Measurements from ENCODE around the gene FGD4. TPM values are rescaled to one million over a fixed set of nuclear protein-coding genes. Genes with fewer than 3 reads are reported as not detected.

Gene FGD4
- total RNA-seq, 2 experiments from 2014 or later: 0.91 to 1.4 TPM

DNA sequence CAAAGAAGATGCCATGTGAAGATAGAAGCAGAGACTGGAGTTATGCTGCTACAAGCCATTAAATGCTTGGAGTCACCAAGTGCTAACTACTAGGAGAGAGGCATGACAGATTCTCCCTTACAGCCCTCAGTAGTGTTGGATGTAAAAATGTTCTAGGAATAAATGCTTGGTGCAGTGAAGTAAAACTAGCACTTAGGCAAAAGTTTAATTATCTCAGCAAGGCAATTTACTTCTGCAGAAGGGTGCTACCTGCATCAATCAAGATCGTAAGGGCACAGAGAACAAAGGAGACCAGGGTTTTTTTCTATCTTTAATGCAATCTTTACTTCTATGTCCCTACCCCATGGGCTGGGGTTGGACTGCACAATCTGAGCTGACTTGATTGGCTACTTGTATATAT lies 270.2 kb downstream of the FGD4 start:
- POLR2A ChIA-PET: no interaction called here
- no peak overlapping the region for H3K4me3 Mint-ChIP-seq

DNA sequence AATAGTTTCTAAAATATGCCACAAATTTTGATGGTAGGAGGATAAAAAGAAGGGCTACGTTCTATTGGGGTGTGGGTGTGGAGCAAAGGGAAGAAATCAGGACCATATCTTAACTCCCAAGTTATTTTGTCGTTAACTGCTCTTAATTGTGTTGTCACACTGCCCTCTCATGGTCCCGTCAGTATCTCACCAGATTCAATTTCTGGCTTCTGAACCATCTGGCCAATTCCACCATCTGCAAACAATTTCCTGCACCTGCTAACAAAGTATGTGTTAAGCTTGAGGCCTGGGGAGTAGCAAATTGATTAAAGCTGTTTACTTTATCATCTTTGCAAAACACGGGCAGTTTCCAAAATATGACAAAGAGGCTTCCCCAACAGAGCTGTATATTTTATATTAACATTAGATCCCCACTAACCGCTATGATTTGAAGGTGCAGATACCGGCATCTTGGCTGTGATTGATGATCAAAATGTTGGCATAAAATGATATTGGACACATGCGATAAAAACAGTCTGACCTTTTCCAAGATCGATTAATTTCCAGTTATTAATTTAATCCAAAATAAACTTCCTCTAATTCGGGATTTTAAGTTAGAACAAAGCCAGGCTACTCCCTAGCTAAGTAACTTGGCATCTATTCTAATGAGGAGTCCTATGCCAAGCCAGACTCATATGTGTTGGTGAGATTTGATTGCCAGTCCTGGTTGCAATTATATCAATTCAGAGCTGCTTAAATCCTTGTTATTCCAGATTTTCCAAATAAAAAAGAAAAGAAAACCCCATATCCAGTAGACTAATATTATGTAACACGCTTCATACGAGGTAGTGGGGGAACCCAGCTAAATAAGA lies 272.8 kb downstream of the FGD4 start:
- Mint-ChIP-seq H3K4me3 (no peak overlapping the region), H3K27me3 (peaks cover 9% of the 10 kb centered on the region), H3K9me3 (peaks cover 3% of the 10 kb centered on the region), H3K36me3 (no peaks in the 10 kb centered on the region), H3K27ac (no peak overlapping the region), H3K4me1 (peaks cover 2% of the 10 kb centered on the region)
- DNase-seq (no peak), ATAC-seq (ENCODE audit: low read depth) (no peak)
- POLR2A ChIA-PET: interaction anchor here (1.7 kb wide), 1 partner anchor 216 kb away, joined by 3 read pairs; no protein-coding TSS in a partner anchor

More for the DNA sequence above, 270.2 kb downstream of the FGD4 start:
- no peaks in the 10 kb centered on the region for H3K36me3 Mint-ChIP-seq
- no peak for DNase-seq
- ATAC-seq (ENCODE audit: low read depth): no peak
- peaks cover 2% of the 10 kb centered on the region for H3K4me1 Mint-ChIP-seq
- peaks cover 3% of the 10 kb centered on the region for H3K9me3 Mint-ChIP-seq
- H3K27ac Mint-ChIP-seq: no peak overlapping the region
- H3K27me3 Mint-ChIP-seq: peaks cover 9% of the 10 kb centered on the region

DNA sequence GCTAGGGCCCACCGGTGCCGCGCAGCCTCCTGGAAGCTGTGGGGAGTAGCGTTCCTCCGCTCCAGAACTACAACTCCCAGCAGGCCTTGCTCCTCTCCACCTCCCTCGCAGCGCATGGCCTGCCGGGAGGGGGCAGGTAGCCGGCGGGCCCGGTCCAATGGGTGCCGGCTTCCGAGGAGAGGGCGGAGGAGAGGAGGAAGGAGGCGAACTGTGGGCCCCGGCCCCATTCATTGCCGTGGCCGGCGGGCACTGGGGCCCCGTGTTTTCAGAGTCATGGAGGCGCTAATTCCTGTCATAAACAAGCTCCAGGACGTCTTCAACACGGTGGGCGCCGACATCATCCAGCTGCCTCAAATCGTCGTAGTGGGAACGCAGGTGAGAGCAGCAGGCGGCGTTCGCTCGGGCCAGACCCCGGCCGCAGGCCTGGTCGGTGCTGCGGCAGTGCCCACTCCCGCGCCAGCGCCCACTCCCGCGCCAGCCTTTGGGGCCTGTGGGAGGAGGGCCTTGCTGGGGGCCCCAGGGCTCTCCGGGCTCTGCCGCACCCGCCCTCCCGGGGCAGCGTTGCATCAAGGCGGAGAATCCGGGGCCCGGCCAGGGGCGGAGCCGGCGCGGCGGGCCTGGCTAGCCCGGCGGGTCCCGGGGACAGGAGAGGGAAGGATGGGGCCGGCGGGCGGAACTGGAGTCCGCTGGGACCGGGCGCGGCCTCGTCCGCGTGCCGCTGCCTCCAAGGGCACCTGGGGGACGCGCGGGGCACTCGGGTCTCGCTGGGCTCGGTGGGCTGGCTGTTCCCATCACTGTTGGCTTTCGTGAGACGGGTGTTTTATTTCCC lies 279.9 kb downstream of the FGD4 start, which contains the start of gene DNM1L:
TSS of gene DNM1L (plus strand) at position 211 of the 829 bp plus-strand sequence. CDS start at position 274, 63 bp downstream.
- Mint-ChIP-seq H3K4me1 (peaks cover 18% of the 10 kb centered on the region), H3K4me3 (peak within 1 kb of the TSS; percentile 94), H3K27me3 (no peaks in the 10 kb centered on the region), H3K9me3 (no peaks in the 10 kb centered on the region), H3K27ac (peak within 1 kb of the TSS; percentile 88), H3K36me3 (peaks cover 1% of the 10 kb centered on the region)
- POLR2A ChIA-PET: interaction anchor here (1.0 to 1.3 kb wide), 2 partner anchors 17 to 75 kb away, joined by 3 read pairs; no protein-coding TSS in a partner anchor
- peak; percentile 99 for ATAC-seq (ENCODE audit: low read depth)
- DNase-seq: peak; percentile 90

DNA sequence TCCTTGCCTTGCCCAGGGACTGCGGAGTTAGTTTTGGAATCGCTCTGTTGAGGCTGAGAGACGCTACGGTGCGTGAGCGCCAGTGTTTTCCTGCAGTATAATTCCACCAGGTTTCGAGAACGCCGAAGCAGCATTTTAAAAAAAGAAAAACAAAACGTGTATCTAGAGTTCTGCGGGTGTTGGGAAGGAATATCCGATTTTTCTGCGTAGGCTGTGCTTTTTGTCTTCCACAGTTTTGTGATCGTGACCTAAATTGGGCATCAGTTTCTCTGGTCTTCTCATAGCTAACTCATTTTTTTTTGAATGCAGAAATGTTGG lies 280.5 kb downstream of the FGD4 start:
- POLR2A ChIA-PET: no interaction called here
- ATAC-seq (ENCODE audit: low read depth) (no peak), DNase-seq (no peak)
- H3K36me3 Mint-ChIP-seq: peaks cover 1% of the 10 kb centered on the region
- H3K9me3 Mint-ChIP-seq: no peaks in the 10 kb centered on the region
- H3K4me1 Mint-ChIP-seq: peaks cover 18% of the 10 kb centered on the region
- H3K27me3 Mint-ChIP-seq: no peaks in the 10 kb centered on the region
- peak overlapping the region; percentile 88 for H3K27ac Mint-ChIP-seq
- H3K4me3 Mint-ChIP-seq: peak overlapping the region; percentile 94

DNA sequence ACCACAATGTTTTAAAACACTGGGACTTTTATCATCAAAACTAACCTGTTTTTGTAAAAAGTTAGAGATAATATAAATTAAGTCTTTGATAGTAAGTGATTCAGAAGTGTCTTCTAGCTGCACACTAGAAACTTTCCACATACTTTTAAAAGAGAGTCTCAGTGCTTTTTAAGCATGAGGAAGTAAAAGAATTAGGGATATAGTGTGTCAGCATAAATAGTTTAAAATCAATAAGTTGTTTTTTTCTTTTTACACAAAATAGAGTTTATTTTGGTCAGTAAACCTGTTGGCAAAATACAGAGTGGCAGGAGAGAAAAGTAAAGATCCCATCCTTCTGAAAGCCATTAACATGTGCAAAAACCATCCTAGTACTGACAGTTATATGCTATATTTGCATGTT lies 281.4 kb downstream of the FGD4 start:
- ATAC-seq (ENCODE audit: low read depth) (no peak), DNase-seq (no peak)
- POLR2A ChIA-PET: interaction anchor here (0.6 kb wide), 1 partner anchor 73 kb away, joined by 3 read pairs; no protein-coding TSS in a partner anchor
- peaks cover 18% of the 10 kb centered on the region for H3K4me1 Mint-ChIP-seq
- peak overlapping the region; percentile 94 for H3K4me3 Mint-ChIP-seq
- H3K27me3 Mint-ChIP-seq: no peaks in the 10 kb centered on the region
- H3K36me3 Mint-ChIP-seq: peaks cover 8% of the 10 kb centered on the region
- no peaks in the 10 kb centered on the region for H3K9me3 Mint-ChIP-seq
- H3K27ac Mint-ChIP-seq: no peak overlapping the region

DNA sequence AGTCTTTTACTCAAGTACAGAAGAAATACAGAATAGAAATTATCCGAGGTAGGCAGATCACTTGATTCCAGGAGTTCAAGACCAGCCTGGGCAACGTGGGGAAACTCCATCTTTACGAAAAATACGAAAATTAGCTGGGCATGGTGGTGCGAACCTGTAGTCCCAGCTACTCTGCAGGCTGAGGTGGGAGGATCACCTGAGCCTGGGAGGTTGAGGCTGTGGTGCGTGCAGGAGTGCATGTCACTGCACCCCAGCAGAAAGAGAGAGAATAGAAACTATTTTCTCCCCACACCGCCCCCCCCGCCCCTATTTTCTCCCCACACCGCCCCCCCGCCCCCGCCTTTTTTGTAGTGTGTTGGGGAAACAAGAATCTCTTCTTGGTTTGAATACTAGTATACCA lies 281.9 kb downstream of the FGD4 start:
- Mint-ChIP-seq H3K9me3 (no peaks in the 10 kb centered on the region), H3K4me1 (peaks cover 18% of the 10 kb centered on the region), H3K27me3 (no peaks in the 10 kb centered on the region), H3K27ac (no peak overlapping the region), H3K4me3 (no peak overlapping the region), H3K36me3 (peaks cover 10% of the 10 kb centered on the region)
- ATAC-seq (ENCODE audit: low read depth) (no peak), DNase-seq (no peak)
- POLR2A ChIA-PET: interaction anchor here (0.6 kb wide), 1 partner anchor 73 kb away, joined by 3 read pairs; no protein-coding TSS in a partner anchor

DNA sequence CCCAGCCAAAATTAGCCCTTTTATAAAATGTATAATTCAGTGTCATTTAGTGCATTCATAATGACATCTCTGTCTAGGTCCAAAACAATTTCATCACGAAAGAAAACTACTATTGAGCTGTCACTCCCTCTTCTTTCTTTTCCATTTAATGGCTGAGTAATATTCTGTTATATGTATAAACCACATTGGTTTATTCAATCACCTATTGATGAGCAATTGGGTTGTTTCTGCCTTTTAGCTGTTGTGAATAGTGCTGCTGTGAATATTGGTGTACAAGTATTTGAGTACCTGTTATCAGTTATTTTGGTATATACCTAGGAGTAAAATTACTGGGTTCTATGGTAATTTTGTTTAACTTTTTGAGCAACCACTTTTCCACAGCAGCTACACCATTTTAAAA lies 287.0 kb downstream of the FGD4 start:
- Mint-ChIP-seq H3K36me3 (peaks cover 26% of the 10 kb centered on the region), H3K27me3 (no peaks in the 10 kb centered on the region), H3K4me1 (peaks cover 8% of the 10 kb centered on the region), H3K9me3 (no peaks in the 10 kb centered on the region), H3K27ac (no peak overlapping the region), H3K4me3 (no peak overlapping the region)
- POLR2A ChIA-PET: no interaction called here
- no peak for DNase-seq
- ATAC-seq (ENCODE audit: low read depth): no peak

DNA sequence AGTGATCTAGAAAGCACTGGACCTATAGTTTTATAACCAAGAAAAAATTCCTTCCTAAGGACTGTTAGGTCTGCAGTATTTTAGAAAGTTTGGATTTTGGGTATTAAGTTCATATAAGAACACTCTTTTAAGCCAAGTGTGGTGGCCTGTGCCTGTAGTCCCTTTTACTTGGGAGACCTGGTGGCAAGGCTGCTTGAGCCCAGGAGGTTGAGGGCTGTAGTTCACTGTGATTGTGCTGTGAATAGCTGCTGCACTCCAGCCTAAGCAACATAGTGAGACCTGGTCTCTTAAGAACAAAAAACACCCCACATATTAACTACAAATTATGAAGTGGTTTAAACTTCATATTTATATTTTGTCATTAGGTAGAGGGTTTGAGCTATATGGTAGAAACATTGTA lies 289.4 kb downstream of the FGD4 start:
- Mint-ChIP-seq H3K9me3 (no peaks in the 10 kb centered on the region), H3K4me1 (peaks cover 18% of the 10 kb centered on the region), H3K4me3 (no peak overlapping the region), H3K27ac (no peak overlapping the region), H3K36me3 (peaks cover 30% of the 10 kb centered on the region), H3K27me3 (no peaks in the 10 kb centered on the region)
- ATAC-seq (ENCODE audit: low read depth) (no peak), DNase-seq (no peak)
- POLR2A ChIA-PET: interaction anchor here (0.6 kb wide), 1 partner anchor 512 kb away, joined by 3 read pairs; no protein-coding TSS in a partner anchor

DNA sequence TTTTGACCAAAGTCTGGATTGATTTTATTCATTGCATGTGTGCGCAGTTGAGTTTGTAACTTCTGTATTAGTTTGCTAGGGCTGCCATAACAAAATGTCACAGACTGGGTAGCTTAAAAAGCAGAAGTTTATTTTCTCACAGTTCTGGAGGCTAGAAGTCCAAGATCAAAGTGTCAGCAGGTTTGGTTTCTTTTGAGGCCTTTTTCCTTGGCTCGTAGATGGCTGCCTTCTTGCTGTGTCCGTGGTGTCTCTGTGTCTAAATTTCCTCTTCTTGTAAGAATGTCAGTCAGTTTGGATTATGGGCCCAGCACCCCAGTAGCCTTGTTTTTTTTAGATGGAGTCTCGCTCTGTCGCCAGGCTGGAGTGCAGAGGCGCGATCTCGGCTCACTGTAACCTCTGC lies 291.6 kb downstream of the FGD4 start:
- H3K36me3 Mint-ChIP-seq: peaks cover 37% of the 10 kb centered on the region
- peaks cover 18% of the 10 kb centered on the region for H3K4me1 Mint-ChIP-seq
- no peaks in the 10 kb centered on the region for H3K27me3 Mint-ChIP-seq
- DNase-seq: no peak
- POLR2A ChIA-PET: no interaction called here
- no peaks in the 10 kb centered on the region for H3K9me3 Mint-ChIP-seq
- H3K27ac Mint-ChIP-seq: no peak overlapping the region
- H3K4me3 Mint-ChIP-seq: no peak overlapping the region
- no peak for ATAC-seq (ENCODE audit: low read depth)

DNA sequence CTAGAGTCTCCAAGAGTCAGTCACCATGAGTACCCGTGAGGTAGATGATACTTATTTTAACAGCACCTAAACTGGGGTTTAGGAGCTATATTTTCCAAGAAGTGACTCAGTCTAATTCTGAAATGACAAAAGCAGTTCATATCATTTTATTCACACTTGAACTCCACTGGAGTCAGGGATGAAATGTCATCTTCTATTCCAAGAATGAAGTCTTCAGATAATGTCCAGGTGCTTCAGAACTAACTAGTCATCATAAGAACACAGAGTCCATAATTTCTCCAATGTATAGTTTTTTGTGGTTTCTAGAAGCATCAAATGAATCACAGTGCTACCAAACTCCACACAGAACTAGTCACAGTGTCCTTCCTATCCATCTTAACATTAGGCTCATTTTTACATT lies 293.0 kb downstream of the FGD4 start:
- POLR2A ChIA-PET: no interaction called here
- no peaks in the 10 kb centered on the region for H3K27me3 Mint-ChIP-seq
- no peak for ATAC-seq (ENCODE audit: low read depth)
- H3K9me3 Mint-ChIP-seq: no peaks in the 10 kb centered on the region
- H3K4me3 Mint-ChIP-seq: no peak overlapping the region
- peaks cover 28% of the 10 kb centered on the region for H3K36me3 Mint-ChIP-seq
- no peak overlapping the region for H3K27ac Mint-ChIP-seq
- DNase-seq: no peak
- peaks cover 18% of the 10 kb centered on the region for H3K4me1 Mint-ChIP-seq

DNA sequence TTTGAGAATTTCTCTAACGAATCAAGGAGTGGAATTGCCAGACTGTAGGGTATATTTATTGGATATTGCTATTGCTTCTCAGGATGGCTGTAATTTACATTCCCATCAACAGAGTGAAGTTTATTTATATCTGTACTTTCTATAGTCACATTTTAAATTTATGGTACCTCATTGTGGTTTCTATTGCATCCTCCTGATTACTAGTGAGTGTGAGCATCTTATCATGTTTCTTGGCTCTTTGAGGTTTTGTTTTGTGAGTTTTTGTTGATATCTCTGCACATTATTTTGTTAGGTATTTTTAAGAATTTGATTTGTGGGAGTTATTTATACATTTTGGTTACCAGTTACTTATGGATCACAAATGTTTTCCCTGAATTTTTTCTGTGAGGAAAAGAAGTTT lies 293.7 kb downstream of the FGD4 start:
- Mint-ChIP-seq H3K4me3 (no peak overlapping the region), H3K27me3 (no peaks in the 10 kb centered on the region), H3K36me3 (peaks cover 28% of the 10 kb centered on the region), H3K9me3 (no peaks in the 10 kb centered on the region), H3K27ac (no peak overlapping the region), H3K4me1 (peaks cover 18% of the 10 kb centered on the region)
- no peak for DNase-seq
- POLR2A ChIA-PET: no interaction called here
- ATAC-seq (ENCODE audit: low read depth): no peak
